HG03469 (cell line): Measurements from ENCODE around the gene MMS22L.
"Not testable (repeated sequence)": the region's sequence is repeated elsewhere in the genome, so short reads cannot be mapped to it uniquely, and the experiment has no call there.

Experiments
- ATAC-seq: cut with Tn5 transposase; IDR thresholded peaks from one replicate; pipeline ENCODE4 v1.9.1; 2021; ENCODE audit warnings: mild to moderate bottlenecking, moderate library complexity, moderate number of reproducible peaks; ENCODE audit not compliant: unreplicated experiment

The MMS22L gene

DNA sequence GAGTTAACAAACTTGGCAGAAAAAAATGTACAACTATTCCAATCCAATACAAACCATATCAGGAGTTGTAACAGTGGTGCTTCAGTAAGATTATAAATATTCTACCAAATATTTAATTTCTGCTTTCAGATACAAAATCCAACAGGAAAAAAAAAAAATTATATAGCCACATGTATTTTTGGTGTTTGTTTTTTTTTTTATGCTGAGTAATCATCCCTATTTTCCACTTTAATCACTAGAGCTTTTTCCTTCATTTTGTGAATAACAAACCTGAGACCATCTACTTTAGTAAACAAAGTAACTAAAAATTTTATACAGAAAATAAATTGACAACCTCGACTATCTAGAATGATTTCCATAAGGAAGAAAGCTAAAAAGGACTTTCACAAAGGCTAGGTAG is 36.2 kb downstream of the MMS22L start:
- ATAC-seq = no peak

DNA sequence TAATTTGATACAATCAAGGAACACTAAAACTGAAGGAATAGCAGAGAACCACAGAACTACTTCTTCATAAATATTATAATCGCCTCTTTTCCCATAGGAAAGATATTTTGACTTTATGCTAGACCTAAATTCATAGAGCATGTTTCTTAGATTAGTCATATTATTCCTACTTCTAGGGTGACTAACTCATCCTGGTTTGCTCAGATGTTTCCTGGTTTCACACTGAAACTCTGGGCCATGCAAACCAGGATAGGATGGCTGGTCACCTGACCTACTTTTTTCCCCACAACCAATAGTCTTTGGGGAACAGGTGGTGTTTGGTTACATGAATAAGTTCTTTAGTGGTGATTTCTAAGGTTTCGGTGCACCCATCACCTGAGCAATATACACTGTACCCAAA is 42.8 kb downstream of the MMS22L start:
- no peak for ATAC-seq

DNA sequence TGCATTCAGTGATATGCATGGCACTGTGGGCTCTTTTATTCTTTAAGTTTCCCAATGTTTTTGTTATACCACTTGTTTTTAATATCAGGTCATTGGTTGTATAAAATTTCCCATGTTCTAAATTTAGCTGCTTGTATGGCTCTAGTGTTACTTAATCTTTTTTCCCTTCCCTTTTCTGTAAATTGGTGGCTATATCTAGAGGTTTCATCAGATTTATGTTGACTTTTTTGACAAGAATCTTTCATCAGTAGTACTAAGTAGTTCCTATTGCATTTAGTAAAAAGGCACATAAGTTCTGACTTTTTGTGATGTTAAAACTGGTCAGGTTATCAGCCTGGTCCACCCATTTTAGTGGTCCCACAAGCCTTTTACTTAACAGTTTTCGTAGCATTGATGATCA is 51.1 kb downstream of the MMS22L start:
- ATAC-seq = no peak

DNA sequence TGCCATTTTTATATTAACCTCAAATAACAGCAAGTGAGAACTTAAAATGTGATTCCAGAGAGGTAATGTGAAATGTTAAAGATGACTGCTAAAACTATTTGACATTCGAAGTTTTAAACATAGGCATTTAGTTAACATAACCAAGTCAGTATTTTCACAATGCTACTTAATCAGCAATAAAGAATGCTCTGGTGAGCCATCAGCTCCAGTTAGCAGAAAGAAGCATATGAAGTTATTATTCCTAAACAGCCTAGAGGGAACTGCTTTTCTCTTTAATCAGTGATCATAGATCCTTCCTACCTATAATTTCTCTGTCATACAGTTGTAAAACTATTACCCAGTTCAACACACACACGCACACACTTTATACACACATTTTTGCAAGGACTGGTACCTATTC is 60.1 kb downstream of the MMS22L start:
- no peak for ATAC-seq

DNA sequence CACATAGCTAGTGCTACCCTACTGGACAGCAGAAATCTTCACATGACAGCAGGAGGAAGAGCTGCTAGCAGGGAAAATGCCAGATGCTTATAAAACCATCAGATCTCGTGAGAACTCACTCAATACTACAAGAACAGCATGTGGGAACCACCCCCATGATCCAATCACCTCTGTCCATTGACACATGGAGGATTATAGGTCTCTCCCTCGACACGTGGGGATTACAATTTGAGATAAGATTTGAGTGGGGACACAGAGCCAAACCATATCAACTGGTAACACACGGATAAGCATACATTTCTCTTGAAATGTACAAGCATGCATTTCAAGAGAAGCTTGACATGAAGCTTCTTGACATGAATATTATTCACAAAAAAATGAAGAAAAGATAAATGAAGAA is 64.1 kb downstream of the MMS22L start:
- ATAC-seq = no peak

DNA sequence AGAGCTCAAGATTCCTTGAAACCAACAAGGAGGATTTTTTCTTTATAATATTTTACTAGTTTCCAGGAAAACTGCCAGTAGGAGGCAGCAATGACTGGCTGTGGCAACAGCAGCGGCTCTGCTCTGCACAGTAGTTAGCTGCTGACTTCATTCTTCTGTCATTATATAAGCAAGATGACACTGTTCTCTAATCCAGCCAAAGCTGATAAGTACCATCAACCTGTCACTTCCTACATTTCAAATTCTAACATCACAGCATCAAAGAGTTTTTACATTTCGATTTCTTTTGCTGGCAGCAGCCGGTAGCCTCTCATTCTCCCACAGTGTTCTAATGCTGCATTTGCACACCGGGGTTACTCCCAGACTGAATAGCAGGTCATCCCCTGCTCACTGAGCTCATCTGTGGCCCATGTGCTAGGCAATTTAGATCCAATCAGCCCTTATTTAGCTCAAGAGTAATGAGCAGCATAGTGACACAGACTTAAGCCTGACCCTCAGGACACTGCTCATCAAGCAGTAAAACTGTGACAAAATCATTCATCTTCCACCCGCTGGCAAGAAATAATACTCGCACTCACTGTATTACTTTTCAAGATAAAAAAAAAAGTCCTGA is 67.8 kb downstream of the MMS22L start:
- ATAC-seq = no peak

DNA sequence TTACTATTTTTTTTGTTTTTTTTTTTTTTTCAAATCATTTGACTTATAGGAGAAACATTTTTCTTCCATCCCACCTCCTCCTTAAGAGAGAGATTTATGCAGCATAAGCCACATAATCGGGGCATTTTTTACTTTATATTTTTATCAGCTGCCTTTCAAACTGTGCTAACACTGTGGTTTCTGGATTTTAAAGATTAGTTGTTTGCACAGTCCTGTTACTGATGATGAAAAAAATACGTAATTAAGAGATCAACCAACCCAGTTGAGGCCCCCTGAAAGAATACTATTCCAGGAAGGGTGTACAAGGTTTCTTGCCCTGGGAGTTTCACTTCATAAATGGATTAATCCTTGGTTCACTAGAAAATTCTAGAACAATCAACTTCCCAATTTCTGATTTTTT is 68.3 kb downstream of the MMS22L start:
- no peak for ATAC-seq

DNA sequence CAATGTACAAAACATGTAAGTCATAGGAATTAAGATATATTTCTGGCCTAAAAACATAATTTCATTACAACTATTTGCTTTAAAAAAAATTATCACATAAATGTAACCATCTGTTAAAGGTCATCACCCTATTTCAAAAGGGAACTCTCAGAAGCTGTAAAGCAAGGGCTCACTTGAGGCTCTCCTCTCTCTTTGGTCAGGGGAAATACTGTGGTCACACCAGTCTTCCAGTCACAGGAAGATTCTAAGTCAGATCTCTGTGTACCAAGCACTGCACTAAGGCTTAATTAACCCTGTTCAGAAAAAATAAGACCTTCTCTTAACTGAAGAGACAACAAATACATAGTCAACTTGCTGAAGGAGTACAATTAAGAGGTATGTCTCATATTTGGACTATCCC is 75.6 kb downstream of the MMS22L start:
- no peak for ATAC-seq

DNA sequence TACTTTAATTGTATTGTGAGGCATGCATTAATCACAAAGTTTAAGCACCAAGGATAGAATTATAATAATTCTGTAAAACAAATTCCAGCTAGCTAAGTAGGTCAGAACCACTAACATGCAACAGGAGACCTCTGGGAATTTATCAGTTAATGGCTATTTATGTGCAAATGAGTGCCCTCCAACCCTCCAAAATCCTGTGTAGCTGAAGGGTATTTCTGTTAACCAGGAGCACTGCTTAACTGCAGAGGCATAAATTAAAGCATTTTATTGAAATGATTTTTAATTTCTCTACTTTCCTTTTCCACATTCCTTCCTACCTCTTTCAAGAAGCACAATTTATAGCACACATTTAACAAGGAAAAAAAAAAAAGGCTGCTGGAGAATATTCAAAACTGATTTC is 77.0 kb downstream of the MMS22L start:
- ATAC-seq = no peak

DNA sequence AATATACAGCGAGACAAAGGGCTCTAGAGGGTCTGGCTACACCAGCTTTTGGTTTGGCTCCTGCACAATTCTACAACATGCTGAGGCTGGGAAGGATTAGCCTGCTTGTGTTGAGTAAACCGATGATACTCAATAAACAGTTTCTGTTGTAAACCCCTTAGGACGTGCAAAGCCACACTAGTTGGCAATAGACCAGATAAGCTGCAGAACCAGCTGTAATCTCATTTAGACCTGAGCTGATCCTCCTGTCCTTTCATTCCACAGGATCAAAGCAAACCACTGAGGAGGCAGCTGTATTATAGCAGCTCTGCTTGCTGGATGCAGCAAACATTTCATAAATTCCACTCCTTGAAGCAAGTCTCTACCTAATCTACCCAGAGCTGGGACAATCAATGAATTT is 79.7 kb downstream of the MMS22L start:
- no peak for ATAC-seq

DNA sequence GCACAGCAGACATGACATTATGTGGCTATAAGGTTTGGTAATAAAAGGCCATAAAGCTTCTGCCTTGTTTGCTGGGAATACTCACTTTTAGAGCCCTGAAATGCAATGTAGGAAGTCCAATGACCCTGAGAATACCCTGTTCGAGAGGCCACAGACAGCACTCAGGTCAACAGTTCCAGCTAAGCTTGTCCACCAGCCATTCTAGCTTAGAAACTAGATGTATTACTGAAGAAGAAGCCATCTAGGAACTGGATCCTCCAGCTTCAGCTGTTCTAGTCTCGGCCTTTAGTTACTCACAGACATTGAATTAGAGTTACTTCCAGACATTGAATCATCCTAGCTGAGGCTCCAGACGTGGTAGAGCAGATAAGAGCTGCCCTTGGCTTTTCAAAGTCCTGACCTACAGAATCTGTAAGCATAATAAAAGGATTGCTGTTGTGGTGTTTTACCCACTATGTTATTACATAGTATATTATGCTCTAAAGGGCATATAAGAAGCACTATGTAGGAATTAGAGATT is 84.9 kb downstream of the MMS22L start:
- ATAC-seq = no peak

DNA sequence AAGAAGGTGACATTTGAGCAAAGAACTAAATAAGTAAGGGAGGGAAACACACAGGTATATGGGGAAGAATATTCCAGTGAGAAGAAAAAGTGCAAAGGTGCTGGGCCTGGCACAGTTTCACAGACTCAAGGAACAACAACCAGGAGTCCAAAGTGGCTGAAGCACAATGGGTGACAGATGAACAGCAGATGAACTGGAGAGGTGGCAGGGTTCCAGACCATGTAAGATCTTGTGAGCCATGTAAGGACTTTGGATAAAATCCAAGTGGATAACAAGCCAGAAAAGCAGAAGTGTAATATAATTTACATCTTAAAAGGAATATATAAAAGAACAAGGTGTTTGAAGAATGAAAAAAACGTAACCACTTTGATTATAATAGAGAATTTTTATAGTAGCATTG is 87.9 kb downstream of the MMS22L start:
- no peak for ATAC-seq

DNA sequence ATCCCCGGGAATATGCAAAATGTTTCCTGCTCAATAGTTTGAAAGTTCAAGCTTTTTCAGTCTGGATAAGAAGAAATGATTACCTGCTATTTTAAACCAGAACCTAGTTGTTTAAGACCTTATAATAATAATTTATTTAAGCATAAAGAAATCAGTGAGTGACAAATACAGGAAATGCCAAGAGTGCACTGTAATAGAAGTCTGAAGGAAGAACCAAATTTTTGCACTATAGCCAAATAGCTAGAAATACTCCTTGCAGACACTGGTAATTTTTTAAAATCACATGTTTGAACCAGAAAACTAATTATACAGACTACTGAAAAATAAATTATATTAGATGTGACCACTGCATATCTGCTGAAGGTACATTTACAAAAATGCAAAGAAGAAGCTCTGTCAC is 93.2 kb downstream of the MMS22L start:
- no peak for ATAC-seq

DNA sequence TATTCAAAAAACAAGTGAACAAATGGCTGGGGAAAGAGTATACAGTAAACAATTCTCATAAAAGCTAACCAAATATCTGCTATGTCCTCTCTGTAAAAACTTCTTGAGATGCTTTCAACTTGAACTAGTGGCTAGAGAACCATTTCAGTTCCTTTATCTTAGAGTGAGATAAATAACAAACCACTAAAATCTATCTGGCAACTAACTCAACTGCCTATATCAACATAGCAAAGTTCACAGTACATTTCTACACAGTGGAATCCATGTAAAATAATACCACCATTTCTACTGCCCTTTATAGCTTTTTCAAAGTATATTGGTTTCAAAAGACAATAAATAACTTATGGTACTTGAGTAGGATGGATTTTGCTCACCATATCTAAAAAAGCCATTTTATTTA is 95.1 kb downstream of the MMS22L start:
- no peak for ATAC-seq

DNA sequence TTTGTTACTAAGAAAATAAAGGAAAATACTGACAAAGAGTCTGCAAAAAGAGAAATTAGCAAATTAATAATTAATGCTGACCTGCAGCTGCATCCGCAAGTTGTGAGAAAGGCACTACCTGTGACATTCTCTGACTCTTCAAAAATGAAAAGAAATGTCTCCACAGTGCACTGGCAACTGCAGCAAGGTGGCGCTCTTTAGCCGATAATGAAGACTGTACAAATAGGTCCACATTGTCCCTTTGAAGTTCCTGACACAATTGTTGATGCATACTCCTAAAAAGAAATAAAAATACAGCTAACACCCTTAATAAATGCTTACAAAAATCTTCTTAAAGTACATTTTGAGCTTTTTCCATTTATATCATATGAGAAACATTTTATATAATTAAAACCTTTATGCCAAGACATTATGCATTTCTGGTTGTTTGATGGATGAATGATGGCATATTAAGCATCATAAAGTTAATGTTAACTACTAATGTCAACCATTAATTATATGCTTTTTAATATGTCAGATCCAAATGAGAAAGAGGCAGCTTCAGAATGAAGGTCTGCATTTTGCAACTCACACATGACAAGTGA is 96.5 kb downstream of the MMS22L start:
- peak; percentile 88 for ATAC-seq

DNA sequence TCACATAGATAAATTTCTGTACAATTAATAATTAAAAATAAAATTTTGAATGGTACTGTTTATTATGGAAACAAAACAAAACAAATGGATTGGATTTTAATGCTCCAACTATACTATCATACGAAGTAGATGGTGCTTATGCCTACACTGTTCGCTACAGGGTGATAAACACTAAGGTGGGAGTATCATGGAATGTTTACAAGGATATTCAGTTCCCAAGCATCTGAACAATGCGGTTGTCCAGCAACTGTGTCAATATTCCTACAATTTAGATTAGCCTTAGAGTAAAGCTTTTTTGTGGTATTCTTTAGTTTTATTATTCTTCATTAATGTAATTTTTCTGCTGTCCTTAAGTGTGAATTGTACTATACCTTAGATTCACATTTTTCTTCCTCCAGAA is 105.1 kb downstream of the MMS22L start:
- no peak for ATAC-seq

DNA sequence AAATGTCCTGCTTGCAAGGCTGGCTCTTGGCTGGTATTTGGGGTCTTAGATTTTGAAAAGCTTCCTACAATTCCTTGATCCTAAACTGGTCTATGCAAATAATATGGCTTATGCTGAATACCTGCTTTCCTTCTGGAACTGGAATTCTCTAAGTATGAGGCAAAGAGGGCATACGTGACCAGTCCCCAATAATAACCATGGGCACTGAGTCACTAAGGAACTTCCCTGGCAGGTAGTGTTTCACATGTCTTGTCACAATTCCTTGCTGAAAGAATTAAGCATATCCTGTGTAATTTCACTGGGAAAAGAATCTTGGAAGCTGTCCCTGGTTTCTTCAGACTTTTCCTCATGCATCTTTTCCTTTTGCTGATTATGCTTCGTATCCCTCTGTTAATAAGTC is 106.5 kb downstream of the MMS22L start:
- no peak for ATAC-seq

DNA sequence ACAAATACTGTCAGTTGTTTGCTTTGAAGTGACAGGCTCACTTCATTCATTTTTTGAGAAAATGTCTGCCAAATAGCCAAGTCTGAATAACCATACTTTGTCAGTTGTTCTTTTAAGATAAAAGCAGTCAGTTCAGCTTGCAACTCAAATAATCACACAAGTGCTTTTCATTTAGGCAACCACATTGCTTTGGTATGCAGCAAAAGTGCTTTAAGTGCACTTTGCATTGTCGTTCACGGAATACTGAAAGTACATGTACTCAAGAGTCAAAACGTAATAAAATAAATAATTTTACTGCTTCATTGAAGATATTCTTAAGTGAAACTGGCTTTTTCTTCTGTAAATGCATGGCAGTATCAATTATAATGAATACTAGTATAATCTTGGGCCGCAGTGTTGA is 107.2 kb downstream of the MMS22L start:
- ATAC-seq = no peak

DNA sequence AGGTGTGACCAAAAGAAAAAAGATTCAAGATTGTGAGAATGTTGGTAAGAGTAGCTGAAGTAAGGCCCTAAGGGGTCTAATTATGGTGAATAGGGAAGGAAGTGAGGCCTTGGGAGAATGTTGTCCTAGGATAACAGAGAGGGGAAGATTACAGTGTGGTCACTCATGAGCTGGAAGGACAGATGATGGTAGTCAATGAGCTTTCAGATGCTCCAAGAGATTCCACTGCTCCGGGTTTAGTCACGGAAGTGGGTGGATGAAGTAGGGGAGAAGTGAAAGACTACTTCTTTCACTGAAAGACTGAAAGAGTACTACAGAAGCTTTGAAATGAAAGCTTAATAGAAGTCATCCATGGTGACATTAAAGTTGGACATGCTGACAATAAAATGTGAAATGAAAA is 108.5 kb downstream of the MMS22L start:
- no peak for ATAC-seq

DNA sequence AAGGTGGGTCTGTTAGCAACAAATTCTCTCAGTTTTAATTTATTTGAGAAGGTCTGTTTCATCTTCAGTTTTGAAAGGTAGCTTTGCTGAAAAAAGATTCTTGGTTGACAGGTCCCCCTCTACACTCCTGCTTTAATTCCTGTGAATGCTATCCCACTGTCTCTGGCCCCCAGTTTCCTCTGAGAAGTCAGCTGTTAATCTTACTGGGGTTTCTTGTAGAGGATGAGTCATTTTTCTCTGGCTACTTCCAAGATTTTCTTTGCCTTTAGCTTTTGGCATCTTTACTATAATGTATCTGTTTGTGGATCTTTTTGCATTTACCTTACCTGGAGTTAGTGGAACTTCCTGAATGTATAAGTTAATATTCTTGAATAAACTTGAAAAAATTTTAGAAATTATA is 122.7 kb downstream of the MMS22L start:
- no peak for ATAC-seq

DNA sequence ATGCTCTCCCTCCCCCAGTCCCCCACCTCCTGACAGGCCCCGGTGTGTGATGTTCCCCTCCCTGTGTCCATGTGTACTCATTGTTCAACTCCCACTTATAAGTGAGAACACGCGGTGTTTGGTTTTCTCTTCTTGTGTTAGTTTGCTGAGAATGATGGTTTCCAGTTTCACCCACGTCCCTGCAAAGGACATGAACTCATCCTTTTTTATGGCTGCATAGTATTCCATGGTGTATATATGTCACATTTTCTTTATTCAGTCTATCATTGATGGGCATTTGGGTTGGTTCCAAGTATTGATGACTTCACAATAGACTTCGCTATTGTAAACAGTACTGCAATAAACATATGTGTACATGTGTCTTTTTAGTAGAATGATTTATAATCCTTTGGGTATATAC is 127.6 kb downstream of the MMS22L start:
- ATAC-seq = not testable (repeated sequence)

DNA sequence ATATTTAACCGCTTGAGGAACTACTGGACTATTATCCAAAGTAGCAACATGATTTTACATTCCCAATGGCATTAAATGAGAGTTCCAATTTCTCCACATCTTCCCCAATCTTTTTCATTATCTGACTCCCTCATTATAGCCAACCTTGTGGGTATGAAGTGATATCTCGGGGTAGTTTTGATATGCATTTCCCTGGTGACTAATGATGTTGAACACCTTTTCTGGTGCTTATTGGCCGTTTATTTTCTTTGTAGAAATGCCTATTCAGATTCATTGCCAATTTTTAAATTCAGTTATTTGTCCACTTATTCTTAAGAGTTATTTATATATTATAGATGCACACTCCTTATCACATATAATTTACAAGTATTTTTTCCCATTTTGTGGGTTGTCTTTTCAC is 129.0 kb downstream of the MMS22L start:
- ATAC-seq = no peak

DNA sequence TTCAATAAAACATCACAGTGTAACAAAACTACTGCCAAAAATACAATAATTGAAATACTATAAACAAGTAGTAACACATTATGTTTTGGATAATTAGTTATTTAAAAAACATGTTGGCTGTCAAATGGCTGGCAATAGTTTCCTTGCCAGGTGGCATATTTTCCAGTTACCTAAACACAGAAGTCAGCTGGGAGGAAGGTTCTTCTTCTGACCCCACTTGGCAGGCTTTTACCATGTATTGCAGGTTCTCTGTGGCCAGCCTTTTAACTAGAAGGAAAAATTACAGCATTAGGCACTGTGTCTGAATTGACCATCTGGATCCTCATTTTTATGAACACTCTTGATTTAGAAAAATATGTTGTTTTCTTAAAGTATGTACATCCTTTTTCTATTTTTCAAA is 131.4 kb downstream of the MMS22L start:
- no peak for ATAC-seq
